Measurements from ENCODE around the gene IGFBP3.

DNA sequence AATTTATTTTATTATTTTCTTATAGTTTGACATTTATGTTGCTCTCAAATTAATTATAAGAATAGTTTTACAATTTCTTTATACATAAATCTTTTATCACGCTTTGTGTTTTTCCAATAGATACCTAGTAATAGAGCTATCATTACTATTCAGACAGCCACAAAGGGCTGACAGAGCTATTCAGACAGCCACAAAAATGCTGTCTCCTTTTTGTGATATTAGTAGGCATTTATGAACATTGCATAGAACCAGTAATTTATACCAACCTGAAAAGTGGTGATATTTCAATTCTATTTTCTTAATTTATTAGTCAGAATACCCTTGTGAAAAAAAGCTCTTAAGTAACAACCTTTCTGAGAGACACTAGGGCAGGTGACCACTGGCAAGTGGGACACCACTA, 34.2 kb upstream of the IGFBP3 start:
- TF ChIP-seq MAX (CRISPR knock-in tag; IDR thresholded peaks at IDR 0.05) (no peak), CBFB (CRISPR knock-in tag; IDR thresholded peaks at IDR 0.05; ENCODE audit: low read depth) (no peak), JAZF1 (CRISPR knock-in tag; IDR thresholded peaks at IDR 0.05) (no peak), TCF7 (CRISPR knock-in tag; IDR thresholded peaks at IDR 0.05; ENCODE audit: low read depth) (no peak), ELF4 (CRISPR knock-in tag; IDR thresholded peaks at IDR 0.05; ENCODE audit: low read depth) (no peak), ESRRA (CRISPR knock-in tag; IDR thresholded peaks at IDR 0.05; ENCODE audit: borderline replicate concordance) (no peak), NR3C1 (CRISPR knock-in tag; conservative IDR thresholded peaks at IDR 0.05; ENCODE audit: low read depth) (no peak), SMAD4 (CRISPR knock-in tag; IDR thresholded peaks at IDR 0.05) (no peak), ATF3 (CRISPR knock-in tag; conservative IDR thresholded peaks at IDR 0.05) (no peak), AFF4 (CRISPR knock-in tag; IDR thresholded peaks at IDR 0.05; ENCODE audit: borderline replicate concordance) (no peak)
- TF ChIP-seq, protein P1, sequence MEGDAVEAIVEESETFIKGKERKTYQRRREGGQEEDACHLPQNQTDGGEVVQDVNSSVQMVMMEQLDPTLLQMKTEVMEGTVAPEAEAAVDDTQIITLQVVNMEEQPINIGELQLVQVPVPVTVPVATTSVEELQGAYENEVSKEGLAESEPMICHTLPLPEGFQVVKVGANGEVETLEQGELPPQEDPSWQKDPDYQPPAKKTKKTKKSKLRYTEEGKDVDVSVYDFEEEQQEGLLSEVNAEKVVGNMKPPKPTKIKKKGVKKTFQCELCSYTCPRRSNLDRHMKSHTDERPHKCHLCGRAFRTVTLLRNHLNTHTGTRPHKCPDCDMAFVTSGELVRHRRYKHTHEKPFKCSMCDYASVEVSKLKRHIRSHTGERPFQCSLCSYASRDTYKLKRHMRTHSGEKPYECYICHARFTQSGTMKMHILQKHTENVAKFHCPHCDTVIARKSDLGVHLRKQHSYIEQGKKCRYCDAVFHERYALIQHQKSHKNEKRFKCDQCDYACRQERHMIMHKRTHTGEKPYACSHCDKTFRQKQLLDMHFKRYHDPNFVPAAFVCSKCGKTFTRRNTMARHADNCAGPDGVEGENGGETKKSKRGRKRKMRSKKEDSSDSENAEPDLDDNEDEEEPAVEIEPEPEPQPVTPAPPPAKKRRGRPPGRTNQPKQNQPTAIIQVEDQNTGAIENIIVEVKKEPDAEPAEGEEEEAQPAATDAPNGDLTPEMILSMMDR (IDR thresholded peaks at IDR 0.05) = no peak
- TF ChIP-seq, protein P2, sequence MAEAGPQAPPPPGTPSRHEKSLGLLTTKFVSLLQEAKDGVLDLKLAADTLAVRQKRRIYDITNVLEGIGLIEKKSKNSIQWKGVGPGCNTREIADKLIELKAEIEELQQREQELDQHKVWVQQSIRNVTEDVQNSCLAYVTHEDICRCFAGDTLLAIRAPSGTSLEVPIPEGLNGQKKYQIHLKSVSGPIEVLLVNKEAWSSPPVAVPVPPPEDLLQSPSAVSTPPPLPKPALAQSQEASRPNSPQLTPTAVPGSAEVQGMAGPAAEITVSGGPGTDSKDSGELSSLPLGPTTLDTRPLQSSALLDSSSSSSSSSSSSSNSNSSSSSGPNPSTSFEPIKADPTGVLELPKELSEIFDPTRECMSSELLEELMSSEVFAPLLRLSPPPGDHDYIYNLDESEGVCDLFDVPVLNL (CRISPR knock-in tag; IDR thresholded peaks at IDR 0.05; ENCODE audit: borderline replicate concordance, low read depth) = no peak
- TF ChIP-seq, protein P3, sequence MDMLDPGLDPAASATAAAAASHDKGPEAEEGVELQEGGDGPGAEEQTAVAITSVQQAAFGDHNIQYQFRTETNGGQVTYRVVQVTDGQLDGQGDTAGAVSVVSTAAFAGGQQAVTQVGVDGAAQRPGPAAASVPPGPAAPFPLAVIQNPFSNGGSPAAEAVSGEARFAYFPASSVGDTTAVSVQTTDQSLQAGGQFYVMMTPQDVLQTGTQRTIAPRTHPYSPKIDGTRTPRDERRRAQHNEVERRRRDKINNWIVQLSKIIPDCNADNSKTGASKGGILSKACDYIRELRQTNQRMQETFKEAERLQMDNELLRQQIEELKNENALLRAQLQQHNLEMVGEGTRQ (CRISPR knock-in tag; IDR thresholded peaks at IDR 0.05) = no peak
- TF ChIP-seq, protein P4, sequence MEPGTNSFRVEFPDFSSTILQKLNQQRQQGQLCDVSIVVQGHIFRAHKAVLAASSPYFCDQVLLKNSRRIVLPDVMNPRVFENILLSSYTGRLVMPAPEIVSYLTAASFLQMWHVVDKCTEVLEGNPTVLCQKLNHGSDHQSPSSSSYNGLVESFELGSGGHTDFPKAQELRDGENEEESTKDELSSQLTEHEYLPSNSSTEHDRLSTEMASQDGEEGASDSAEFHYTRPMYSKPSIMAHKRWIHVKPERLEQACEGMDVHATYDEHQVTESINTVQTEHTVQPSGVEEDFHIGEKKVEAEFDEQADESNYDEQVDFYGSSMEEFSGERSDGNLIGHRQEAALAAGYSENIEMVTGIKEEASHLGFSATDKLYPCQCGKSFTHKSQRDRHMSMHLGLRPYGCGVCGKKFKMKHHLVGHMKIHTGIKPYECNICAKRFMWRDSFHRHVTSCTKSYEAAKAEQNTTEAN (CRISPR knock-in tag; IDR thresholded peaks at IDR 0.05) = no peak
